AG04449 (cell line): ENCODE measurements around the gene CRYBG1.

Source experiments
- CTCF ChIA-PET: fragments of 350-600 bp; formaldehyde crosslinking; extraction: SDS; loops from one replicate; lab custom pipeline; 2021; ENCODE audit warnings: antibody characterized with exemption; lab: Yijun Ruan, JAX
- POLR2A ChIA-PET: fragments of 400-600, 350-600 bp; formaldehyde crosslinking; extraction: SDS; loops from one replicate; lab custom pipeline; 2020; ENCODE audit warnings: antibody characterized with exemption, inconsistent platforms; lab: Yijun Ruan, JAX
- DNase-seq: peaks from one replicate; pipeline ENCODE4 v3.0.0-alpha.2; 2010; ENCODE audit warnings: low read depth, low spot score
- H3K4me3 ChIP-seq: 2 replicates; pipeline ENCODE4 v1.5.1; 2011; ENCODE audit warnings: low read depth, mild to moderate bottlenecking, control low read depth, low read length
- TF ChIP-seq, protein P1 (sequence below): IDR thresholded peaks from one replicate; pipeline ENCODE4 v1.5.1; 2011; ENCODE audit warnings: mild to moderate bottlenecking, moderate library complexity, low read length, control low read depth, inconsistent platforms; ENCODE audit not compliant: insufficient read depth; ENCODE audit errors: missing control alignments

The CRYBG1 gene

DNA sequence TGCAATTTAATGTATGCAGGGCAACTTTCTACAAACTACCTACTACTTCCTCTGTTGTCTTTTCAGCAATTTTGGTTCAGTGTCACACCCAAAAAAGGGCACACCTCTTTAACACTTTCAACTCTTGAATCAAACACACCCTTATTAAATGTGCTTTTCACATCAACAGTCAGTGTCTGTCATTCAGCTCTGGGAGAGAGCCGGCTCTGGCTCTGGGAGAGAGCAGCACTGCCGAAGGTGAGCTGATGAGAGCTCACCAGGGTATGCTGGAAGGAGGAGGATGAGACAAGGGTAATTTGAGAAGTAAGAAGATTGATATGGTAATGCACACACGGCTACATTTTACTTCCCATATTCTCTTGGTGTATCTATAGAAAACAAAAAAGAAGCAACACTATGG, 134.5 kb downstream of the CRYBG1 start:
- DNase-seq = no peak

DNA sequence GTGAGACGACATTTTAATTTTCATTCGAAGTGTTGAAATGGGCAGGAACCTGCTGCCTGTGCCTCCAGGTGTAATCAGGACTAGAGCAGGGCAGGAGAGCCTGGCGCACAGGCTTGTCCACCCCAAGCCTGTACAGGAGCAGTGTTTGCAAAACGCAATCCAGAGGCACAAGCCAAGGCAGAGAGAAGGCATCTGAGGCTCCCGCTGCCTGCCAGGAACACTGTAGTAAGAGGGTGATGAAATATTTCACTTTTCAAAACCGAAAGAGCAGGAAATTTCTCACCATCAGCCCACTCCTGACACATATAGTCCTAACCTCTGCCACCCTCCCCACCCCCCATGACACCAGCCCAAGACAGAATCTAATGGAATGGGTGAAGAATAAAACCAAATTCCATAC, 136.3 kb downstream of the CRYBG1 start:
- no peak overlapping the region for H3K4me3 ChIP-seq
- CTCF ChIA-PET = interaction anchor here (1.1 kb wide), 1 partner anchor 12 kb away, joined by 3 read pairs; no protein-coding TSS in a partner anchor
- DNase-seq = no peak
- TF ChIP-seq, protein P1, sequence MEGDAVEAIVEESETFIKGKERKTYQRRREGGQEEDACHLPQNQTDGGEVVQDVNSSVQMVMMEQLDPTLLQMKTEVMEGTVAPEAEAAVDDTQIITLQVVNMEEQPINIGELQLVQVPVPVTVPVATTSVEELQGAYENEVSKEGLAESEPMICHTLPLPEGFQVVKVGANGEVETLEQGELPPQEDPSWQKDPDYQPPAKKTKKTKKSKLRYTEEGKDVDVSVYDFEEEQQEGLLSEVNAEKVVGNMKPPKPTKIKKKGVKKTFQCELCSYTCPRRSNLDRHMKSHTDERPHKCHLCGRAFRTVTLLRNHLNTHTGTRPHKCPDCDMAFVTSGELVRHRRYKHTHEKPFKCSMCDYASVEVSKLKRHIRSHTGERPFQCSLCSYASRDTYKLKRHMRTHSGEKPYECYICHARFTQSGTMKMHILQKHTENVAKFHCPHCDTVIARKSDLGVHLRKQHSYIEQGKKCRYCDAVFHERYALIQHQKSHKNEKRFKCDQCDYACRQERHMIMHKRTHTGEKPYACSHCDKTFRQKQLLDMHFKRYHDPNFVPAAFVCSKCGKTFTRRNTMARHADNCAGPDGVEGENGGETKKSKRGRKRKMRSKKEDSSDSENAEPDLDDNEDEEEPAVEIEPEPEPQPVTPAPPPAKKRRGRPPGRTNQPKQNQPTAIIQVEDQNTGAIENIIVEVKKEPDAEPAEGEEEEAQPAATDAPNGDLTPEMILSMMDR = no peak
- POLR2A ChIA-PET = no interaction called here

More for the DNA sequence above, 134.5 kb downstream of the CRYBG1 start:
- H3K4me3 ChIP-seq = no peak overlapping the region
- ChIA-PET CTCF (interaction anchor here (0.9 kb wide), 1 partner anchor 48 kb away, joined by 3 read pairs; no protein-coding TSS in a partner anchor), POLR2A (no interaction called here)
- TF ChIP-seq, protein P1 = no peak

DNA sequence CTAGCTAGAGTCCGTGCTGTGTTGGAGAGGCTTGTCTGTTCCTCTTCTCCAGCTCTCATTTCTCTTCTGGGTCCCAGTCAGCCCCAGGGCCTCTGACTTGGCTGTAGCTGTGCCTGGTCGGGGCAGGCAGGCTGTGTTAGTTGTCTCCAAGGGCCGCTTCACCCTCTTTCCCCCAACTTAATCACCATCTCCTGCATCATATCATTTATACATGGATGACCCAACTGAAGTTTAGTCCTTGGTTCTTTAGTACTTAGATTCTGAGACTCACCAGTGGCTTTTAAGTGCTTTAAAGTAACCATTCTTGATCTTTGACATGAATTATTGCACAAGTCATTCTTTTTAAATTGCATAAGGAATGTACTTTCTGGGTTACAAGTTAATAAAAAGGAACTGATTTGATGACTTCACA, 141.4 kb downstream of the CRYBG1 start:
- ChIA-PET POLR2A (interaction anchor here (0.7 kb wide), 1 partner anchor 26 kb away, joined by 3 read pairs; no protein-coding TSS in a partner anchor), CTCF (interaction anchor here (1.1 to 1.5 kb wide), 2 partner anchors 9 to 57 kb away, joined by 4 read pairs; no protein-coding TSS in a partner anchor)
- DNase-seq = no peak
- H3K4me3 ChIP-seq = no peak overlapping the region
- TF ChIP-seq, protein P1 = no peak

DNA sequence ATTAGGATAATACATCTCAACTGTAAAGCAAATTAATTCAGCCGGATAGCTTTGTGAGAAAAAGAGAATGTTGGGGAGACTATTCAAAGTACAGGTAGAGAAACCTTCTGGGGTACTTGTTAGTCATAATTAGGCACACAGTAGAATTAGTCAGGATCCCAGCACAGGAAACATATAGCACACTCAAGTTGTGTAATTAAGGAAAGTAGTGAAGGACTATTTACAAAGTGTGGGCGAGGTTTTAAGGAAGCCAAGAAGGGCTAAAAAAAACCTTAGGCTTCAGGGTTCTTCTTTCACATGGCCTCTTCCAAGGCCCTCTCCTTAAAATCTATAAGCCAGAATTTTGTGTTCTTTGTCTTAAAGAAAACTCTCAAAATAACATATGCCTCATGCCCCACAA, 142.0 kb downstream of the CRYBG1 start:
- TF ChIP-seq, protein P1 = no peak
- no peak overlapping the region for H3K4me3 ChIP-seq
- no peak for DNase-seq
- POLR2A ChIA-PET = no interaction called here
- CTCF ChIA-PET = interaction anchor here (1.1 kb wide), 1 partner anchor 58 kb away, joined by 4 read pairs; no protein-coding TSS in a partner anchor

DNA sequence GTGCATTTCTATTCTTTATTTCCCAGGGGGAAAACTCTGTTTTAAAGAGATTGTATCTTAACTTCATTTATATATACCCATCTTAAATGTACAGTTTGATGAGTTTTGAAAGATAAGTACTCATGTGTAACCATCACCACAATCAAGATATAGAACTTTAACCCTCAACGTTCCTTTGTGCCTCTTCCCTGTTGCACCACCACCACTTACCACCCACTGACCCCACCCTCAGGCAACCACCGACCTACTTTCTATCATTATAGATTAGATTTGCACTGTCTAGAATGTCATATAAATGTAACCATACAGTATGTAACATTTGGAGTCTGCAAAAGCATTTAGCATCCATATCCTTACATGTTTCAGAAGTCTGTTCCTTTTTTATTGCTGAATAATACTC, 147.8 kb downstream of the CRYBG1 start:
- TF ChIP-seq, protein P1 = no peak
- H3K4me3 ChIP-seq = no peak overlapping the region
- ChIA-PET POLR2A (no interaction called here), CTCF (interaction anchor here (1.0 kb wide), 1 partner anchor 11 kb away, joined by 3 read pairs; no protein-coding TSS in a partner anchor)
- DNase-seq = no peak

DNA sequence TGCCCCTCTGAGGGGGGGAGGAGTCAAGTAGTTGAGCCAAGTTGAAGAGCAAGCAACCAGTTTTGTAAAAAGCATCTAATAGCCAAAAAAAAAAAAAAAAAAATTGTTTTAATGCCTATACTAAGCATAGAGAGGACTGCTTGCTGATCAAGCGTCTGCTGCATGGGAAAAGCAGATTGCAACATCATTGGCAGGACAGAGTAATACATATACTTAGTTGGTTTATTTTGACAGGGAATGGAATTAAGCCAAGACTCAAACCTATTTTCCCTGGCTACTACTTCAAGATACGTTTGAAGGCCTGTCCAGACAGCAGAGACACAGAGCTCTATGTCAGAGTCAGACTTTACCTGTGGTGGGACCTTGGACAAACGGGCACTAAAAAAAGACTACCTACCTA, 148.3 kb downstream of the CRYBG1 start:
- ChIA-PET CTCF (interaction anchor here (0.9 to 1.1 kb wide), 4 partner anchors 12 to 489 kb away, joined by 3 to 4 read pairs (median 3); no protein-coding TSS in a partner anchor), POLR2A (no interaction called here)
- no peak overlapping the region for H3K4me3 ChIP-seq
- DNase-seq = no peak
- TF ChIP-seq, protein P1 = no peak
